ENCODE data around the gene ACTC1.

Gene ACTC1

GRCh38 chr15:34799149-34800101, 4.1 kb upstream of the ACTC1 start:
- no peak for DNase-seq

- DNase-seq = no peak
These were observed 1.6 kb upstream of the ACTC1 start for GRCh38 chr15:34796847-34797435.

GRCh38 chr15:34794590-34795206, 651 bp downstream of the ACTC1 start:
- DNase-seq = no peak

GRCh38 chr15:34793901-34794300, 1.4 kb downstream of the ACTC1 start:
- DNase-seq = no peak

- DNase-seq = no peak
These were observed 2.3 kb downstream of the ACTC1 start for GRCh38 chr15:34793071-34793470.

- DNase-seq = no peak
These were observed 3.6 kb downstream of the ACTC1 start for GRCh38 chr15:34791701-34792100.

GRCh38 chr15:34790121-34790520, 5.2 kb downstream of the ACTC1 start:
- DNase-seq = no peak

GRCh38 chr15:34789326-34789725, 6.0 kb downstream of the ACTC1 start:
- DNase-seq = no peak

GRCh38 chr15:34786206-34786605, 9.1 kb downstream of the ACTC1 start:
- no peak for DNase-seq

- no peak for DNase-seq
These were observed 11.4 kb downstream of the ACTC1 start for GRCh38 chr15:34783991-34784390.

- DNase-seq = no peak
These were observed 11.9 kb downstream of the ACTC1 start for GRCh38 chr15:34783431-34783830.

- no peak for DNase-seq
These were observed 12.4 kb downstream of the ACTC1 start for GRCh38 chr15:34782901-34783300.

GRCh38 chr15:34780725-34781124, 14.6 kb downstream of the ACTC1 start:
- no peak for DNase-seq

GRCh38 chr15:34776606-34777105, 18.7 kb downstream of the ACTC1 start:
- DNase-seq = no peak

- no peak for DNase-seq
These were observed 21.4 kb downstream of the ACTC1 start for GRCh38 chr15:34773917-34774316.

- DNase-seq = no peak
These were observed 22.3 kb downstream of the ACTC1 start for GRCh38 chr15:34773013-34773412.

GRCh38 chr15:34772312-34772711, 23.0 kb downstream of the ACTC1 start:
- DNase-seq = no peak

GRCh38 chr15:34769711-34770110, 25.6 kb downstream of the ACTC1 start:
- DNase-seq = no peak

GRCh38 chr15:34768530-34768929, 26.8 kb downstream of the ACTC1 start:
- DNase-seq = no peak

GRCh38 chr15:34765741-34766140, 29.6 kb downstream of the ACTC1 start:
- DNase-seq = no peak

- no peak for DNase-seq
These were observed 34.4 kb downstream of the ACTC1 start for GRCh38 chr15:34760909-34761308.

GRCh38 chr15:34759992-34760391, 35.4 kb downstream of the ACTC1 start:
- no peak for DNase-seq

- DNase-seq = no peak
These were observed 36.0 kb downstream of the ACTC1 start for GRCh38 chr15:34759347-34759746.

- no peak for DNase-seq
These were observed 38.1 kb downstream of the ACTC1 start for GRCh38 chr15:34757262-34757661.
